Measurements from ENCODE around the gene TADA2B. TPM values are rescaled to one million over a fixed set of nuclear protein-coding genes. Genes with fewer than 3 reads are reported as not detected.

The TADA2B gene
- total and polyA plus RNA-seq, 2 of the 4 experiments (the other 2 are of a cell fraction) = 6.1 to 8.6 TPM

- no peak overlapping the region for H2BK15ac ChIP-seq (ENCODE audit: low read depth, low read length)
- DNase-seq (no peak), ATAC-seq (ENCODE audit: low read depth) (no peak)
- no peak overlapping the region for H2AK9ac ChIP-seq (replicated peaks; ENCODE audit: low read depth, low read length, poor library complexity)
- TF ChIP-seq NFE2L2 (IDR thresholded peaks at IDR 0.05; ENCODE audit: low read depth, low read length) (no peak), RAD21 (IDR thresholded peaks at IDR 0.05; ENCODE audit: low read length) (no peak), MAFK (IDR thresholded peaks at IDR 0.05; ENCODE audit: low read depth, low read length) (no peak), MAZ (IDR thresholded peaks at IDR 0.05; ENCODE audit: borderline replicate concordance, low read depth, low read length) (no peak), USF2 (IDR thresholded peaks at IDR 0.05; ENCODE audit: low read depth, low read length) (no peak), MXI1 (IDR thresholded peaks at IDR 0.05; ENCODE audit: borderline replicate concordance, low read depth, low read length) (no peak), SMC3 (IDR thresholded peaks at IDR 0.05; ENCODE audit: low read depth, low read length) (no peak), POLR2A (IDR thresholded peaks at IDR 0.05; ENCODE audit: low read depth, low read length) (no peak), RCOR1 (IDR thresholded peaks at IDR 0.05; ENCODE audit: insufficient replicate concordance, low read length) (no peak), CTCF (conservative IDR thresholded peaks at IDR 0.05; ENCODE audit: low read depth, low read length) (no peak), BHLHE40 (IDR thresholded peaks at IDR 0.05; ENCODE audit: low read depth, low read length) (no peak), RFX5 (IDR thresholded peaks at IDR 0.05; ENCODE audit: low read depth, low read length) (no peak), ELK1 (IDR thresholded peaks at IDR 0.05; ENCODE audit: borderline replicate concordance, low read depth, low read length) (no peak), CEBPB (IDR thresholded peaks at IDR 0.05; ENCODE audit: low read depth, low read length) (no peak), CHD1 (IDR thresholded peaks at IDR 0.05; ENCODE audit: low read depth, low read length) (no peak), FOS (IDR thresholded peaks at IDR 0.05; ENCODE audit: low read depth, low read length) (no peak)
- in situ Hi-C loops (cut with MboI; ENCODE audit: low sequenced_read_pairs) (no loop called here), dilution Hi-C loops (cut with HindIII; ENCODE audit: low sequenced_read_pairs, unreplicated experiment) (no loop called here), intact Hi-C loops (cut with micrococcal nuclease) (no loop called here)
- H3K9me3 ChIP-seq (ENCODE audit: control insufficient read depth, insufficient read depth, low read length) = no peaks in the 10 kb centered on the region
- H3K4me3 ChIP-seq (ENCODE audit: insufficient read depth, low read depth, low read length) = no peak overlapping the region
- H3K23ac ChIP-seq (ENCODE audit: low read depth, low read length) = no peak overlapping the region
- H3K36me3 ChIP-seq (ENCODE audit: control insufficient read depth, insufficient read depth, low read length) = peaks cover 58% of the 10 kb centered on the region
- H3K18ac ChIP-seq (ENCODE audit: low read depth, low read length) = no peak overlapping the region
- H2AFZ ChIP-seq (replicated peaks; ENCODE audit: low read length, poor library complexity) = no peak overlapping the region
- no peak overlapping the region for H3K4me2 ChIP-seq (ENCODE audit: low read depth, low read length)
- no peak overlapping the region for H3K9ac ChIP-seq (ENCODE audit: low read depth, low read length)
- no peak overlapping the region for H2AK5ac ChIP-seq (ENCODE audit: low read depth, low read length)
- no peak overlapping the region for H3K14ac ChIP-seq (replicated peaks; ENCODE audit: low read depth, low read length)
- no peak overlapping the region for H2BK5ac ChIP-seq (ENCODE audit: low read depth, low read length, poor library complexity, severe bottlenecking)
- H2BK20ac ChIP-seq (ENCODE audit: low read depth, low read length) = no peak overlapping the region
- H4K91ac ChIP-seq (ENCODE audit: insufficient read depth, low read depth, low read length) = no peak overlapping the region
- H4K8ac ChIP-seq (ENCODE audit: low read depth in 2 of 2, low read length in 2 of 2) = no peak overlapping the region
- H3K9me1 ChIP-seq (ENCODE audit: insufficient read depth, low read length) = peaks cover 5% of the 10 kb centered on the region
- H2BK120ac ChIP-seq (ENCODE audit: low read depth, low read length) = no peak overlapping the region
- WGBS, 2 experiments (ENCODE audit: extremely low coverage in 2 of 2, insufficient read length in 1 of 2) = 93% methylated on average over 3 of the region's 11 CpGs; no CpG with 5 or more reads in 1 of the 2 experiments
- no peak overlapping the region for H3K27ac ChIP-seq (ENCODE audit: insufficient read depth, low read length)
- POLR2A ChIA-PET (ENCODE audit: unreplicated experiment) = no interaction called here
- no peak overlapping the region for H4K5ac ChIP-seq (ENCODE audit: low read depth, low read length)
- CTCF ChIA-PET = no interaction called here
- no TSS peak for BruUV-seq (replicated peaks)
- no peaks in the 10 kb centered on the region for H3K4me1 ChIP-seq (ENCODE audit: control insufficient read depth, insufficient read depth, low read length)
- H3K4ac ChIP-seq (ENCODE audit: low read depth, low read length) = no peak overlapping the region
- H4K20me1 ChIP-seq (ENCODE audit: insufficient read depth, low read length) = peaks cover 9% of the 10 kb centered on the region
- H3K27me3 ChIP-seq (ENCODE audit: control insufficient read depth, insufficient read depth, low read length) = no peaks in the 10 kb centered on the region
- H3K79me1 ChIP-seq (ENCODE audit: low read depth in 1 of 2, low read length in 2 of 2) = peaks cover 36 to 54% of the 10 kb centered on the region in 2 experiments
- H3K56ac ChIP-seq (ENCODE audit: extremely low read depth, insufficient read depth, low read length) = no peak overlapping the region
These were observed 16.5 kb downstream of the TADA2B start for GRCh38 chr4:7059662-7060061.

Measured in IMR-90 (cell line).